T47D (cell line): Measurements from ENCODE around the gene ZNRF3.
A peak's percentile ranks its signal among the peaks of the same experiment; 100 is the strongest.
"Not testable (repeated sequence)": the region's sequence is repeated elsewhere in the genome, so short reads cannot be mapped to it uniquely, and the experiment has no call there.

ENCODE experiments used
- DNase-seq, 2 experiments: peaks; one replicate each; pipeline versions ENCODE4 v3.0.0 to v3.0.0-alpha.2; 2011 to 2012; ENCODE audit warnings: low read depth in 1 of 2, low spot score in 1 of 2
- JUND ChIP-seq: IDR thresholded peaks from 2 replicates; pipeline ENCODE4 v1.6.1; 2012; ENCODE audit warnings: low read depth
- in situ Hi-C: cut with HindIII; loops from 2 replicates; pipeline ENCODE4 v1.10.0; 2016; ENCODE audit warnings: low sequenced_read_pairs, low pct_unique_long_range_greater_than_20kb

Gene ZNRF3

DNA sequence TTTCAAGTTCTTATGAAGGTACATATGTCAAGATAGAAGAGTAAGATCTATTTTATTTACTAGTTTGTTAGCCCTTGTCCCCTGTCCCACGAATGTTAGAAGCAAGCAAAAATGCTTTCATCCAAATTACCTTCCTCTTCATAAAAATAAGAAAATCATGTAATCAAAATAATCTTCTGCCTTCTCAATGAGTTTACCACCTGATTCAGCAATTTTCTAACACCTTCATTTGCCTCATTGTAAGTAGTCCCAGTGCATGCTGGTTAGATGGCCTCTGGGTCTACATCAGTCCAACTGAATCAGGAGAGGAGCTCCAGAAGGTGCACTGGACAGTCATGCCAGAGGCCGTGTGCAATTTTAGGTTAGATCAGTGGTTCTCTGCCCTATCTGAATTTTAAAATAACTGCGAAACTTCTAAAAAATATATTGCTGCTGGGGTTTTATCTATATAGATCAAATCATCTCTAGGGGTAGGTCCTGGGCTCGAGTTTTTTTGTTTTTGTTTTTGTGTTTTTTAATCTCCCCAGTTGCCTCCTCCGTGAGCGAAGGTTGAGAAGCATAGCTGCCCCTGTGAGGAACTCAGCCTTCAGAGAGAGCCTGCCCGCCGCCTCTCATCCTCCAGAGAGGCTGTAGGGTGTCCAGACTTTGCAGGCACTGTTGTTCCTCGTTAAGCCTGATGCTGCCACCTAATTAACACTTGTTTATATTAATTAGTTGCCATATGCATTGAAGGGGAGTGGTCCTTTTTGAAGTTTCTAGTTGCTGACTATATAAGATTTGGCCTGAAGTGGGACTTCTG lies 146.0 kb downstream of the ZNRF3 start:
- TF ChIP-seq JUND, result no peak
- in situ Hi-C loops, result no loop called here
- DNase-seq, result no peak

DNA sequence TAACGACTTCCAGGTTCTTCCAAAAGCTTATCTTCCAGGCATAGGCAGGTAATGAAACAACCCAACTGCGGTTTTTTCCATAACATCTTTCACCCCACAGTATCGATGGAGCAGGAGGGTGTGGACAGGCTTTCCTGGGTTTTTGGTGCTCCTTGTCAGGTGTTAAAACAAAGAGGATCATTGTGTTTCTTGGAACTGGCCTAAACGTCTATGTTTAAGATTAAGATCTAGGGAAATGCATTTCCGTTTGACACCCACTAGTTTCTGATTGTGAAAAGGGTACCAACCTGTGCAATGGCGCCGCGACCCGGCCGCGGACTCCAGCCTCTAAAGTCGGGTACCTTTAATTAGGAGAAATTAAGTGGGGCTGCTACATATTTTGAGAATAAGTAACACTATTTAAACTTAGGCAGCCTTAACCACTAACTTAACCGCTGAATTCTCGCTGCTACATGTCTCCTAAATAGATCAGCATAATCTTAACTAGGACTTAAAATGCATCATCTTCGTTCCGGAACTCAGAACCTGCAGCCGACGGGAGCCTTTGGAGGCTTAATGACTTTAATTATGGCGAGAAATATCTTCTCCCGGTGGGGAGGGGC lies 146.7 kb downstream of the ZNRF3 start:
- no peak for DNase-seq
- in situ Hi-C loops, result no loop called here
- no peak for TF ChIP-seq JUND

DNA sequence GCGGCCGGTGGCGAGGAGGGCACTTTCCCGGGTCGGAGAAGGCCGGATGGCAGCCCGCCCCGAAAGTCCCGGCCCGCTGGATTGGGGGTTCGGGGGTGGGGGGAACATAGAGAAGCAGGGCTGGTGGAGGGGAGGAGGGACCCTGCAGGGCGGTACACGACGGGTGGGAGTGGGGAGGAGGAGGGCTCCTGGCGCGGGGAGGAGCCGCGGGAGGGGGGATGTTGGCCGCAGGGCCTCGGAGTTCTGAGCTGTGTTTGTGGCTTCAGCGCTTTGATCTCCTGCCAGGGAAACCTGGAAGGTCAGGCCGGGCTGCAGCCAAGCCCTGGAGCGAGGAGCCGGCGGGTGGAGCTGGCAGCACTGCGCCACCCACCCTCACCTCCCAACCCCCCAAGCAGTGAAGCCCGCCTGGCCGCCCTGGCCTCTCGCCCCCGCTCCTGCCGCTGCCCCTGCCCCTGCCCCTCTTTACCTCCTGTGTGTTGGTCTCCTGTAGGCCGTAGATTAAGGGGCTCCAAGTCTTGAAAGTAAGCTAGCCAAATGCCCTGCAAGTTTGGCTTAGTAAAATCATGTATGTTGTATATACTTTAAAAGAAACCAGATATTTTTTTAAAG lies 147.3 kb downstream of the ZNRF3 start:
- in situ Hi-C loops, result no loop called here
- TF ChIP-seq JUND, result no peak
- peak in 1 of 2 experiments; percentile 32 for DNase-seq

DNA sequence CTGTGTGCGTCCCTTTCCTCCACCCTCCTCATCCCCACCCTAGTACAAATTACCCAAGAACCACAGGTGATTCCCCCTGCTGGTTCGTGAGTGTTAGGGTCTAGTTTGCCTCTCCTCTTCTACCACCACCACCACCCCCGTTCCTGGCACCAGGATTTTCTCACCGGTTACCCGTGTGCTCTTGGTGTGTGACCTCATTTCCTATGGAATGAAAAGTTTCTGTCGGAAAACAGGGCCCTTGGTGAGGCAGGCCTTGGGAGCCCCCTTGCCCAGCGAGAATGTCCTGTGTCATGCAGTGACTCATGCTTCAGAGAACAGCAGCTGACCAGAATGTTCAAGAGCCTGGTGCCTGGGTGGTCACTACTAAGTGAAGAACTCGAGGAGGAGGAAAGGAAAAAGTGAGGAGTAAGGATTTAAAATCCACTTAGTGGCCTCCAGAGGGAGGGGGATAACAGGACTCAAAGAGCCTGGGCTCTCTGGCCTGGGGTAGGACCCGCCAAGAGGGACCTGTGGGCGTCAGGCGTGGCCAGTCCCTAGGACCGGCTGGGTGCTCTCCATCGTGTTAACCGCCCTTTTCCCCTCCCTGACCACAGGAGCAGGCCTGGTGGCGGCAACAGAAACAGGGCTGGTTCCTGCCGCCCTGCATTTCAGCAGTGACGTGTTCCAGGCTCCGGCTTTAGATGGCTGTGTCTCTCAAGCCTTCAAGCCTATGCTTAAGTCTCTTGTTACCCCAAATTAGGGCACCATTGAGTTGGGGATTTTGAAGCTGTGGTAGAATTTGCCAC lies 148.0 kb downstream of the ZNRF3 start:
- no peak for DNase-seq
- in situ Hi-C loops, result no loop called here
- TF ChIP-seq JUND, result no peak

DNA sequence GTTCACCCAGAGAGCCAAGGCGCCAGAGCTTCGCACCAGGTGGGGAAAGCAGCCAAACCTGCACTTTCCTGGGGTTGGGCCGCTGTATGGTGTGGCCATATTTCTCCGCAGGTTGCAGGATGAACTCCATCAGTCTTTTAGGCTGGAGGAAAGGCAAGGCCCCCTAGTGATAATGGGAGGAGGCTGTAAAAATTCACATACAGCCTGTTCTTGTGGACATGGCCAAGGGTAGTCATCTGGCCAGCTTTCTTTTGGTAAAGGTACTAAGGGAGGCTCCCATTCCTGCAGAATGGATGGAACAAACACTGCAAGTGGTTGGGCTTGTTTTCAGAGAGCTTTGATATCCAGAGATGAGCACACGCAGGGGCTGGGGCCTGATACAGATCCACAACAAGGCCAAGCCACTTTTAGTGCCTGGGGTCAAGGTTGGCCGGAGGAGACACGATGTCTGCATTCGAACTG lies 148.7 kb downstream of the ZNRF3 start:
- no peak for TF ChIP-seq JUND
- in situ Hi-C loops, result no loop called here

DNA sequence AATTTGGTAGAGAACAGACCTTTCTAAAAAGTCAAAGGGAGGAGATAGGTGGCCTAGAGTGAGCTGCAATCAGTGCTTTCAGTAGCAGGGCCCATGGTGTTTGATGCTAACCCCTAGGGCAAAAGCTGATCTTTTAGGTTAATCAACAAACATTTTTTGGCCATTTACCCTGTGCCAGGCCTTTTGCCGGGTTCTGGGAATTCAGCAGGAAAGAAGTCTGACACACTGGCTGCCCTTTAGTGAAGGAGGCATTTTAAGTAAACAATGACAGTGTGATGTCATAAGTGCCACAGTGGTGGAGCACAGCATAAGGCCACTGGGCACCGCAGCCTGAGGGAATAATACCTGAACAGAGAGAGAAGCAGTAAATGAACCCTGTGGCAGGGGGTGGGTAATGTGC lies 149.2 kb downstream of the ZNRF3 start:
- DNase-seq, result peak in 1 of 2 experiments; percentile 39
- in situ Hi-C loops, result no loop called here

More for the DNA sequence above, 148.7 kb downstream of the ZNRF3 start:
- no peak for DNase-seq

GRCh38 chr22:29037340-29037932 lies 154.1 kb downstream of the ZNRF3 start:
- TF ChIP-seq JUND, result no peak
- in situ Hi-C loops, result no loop called here
- DNase-seq, result peak in 1 of 2 experiments; percentile 20

More for the DNA sequence above, 149.2 kb downstream of the ZNRF3 start:
- TF ChIP-seq JUND, result no peak

DNA sequence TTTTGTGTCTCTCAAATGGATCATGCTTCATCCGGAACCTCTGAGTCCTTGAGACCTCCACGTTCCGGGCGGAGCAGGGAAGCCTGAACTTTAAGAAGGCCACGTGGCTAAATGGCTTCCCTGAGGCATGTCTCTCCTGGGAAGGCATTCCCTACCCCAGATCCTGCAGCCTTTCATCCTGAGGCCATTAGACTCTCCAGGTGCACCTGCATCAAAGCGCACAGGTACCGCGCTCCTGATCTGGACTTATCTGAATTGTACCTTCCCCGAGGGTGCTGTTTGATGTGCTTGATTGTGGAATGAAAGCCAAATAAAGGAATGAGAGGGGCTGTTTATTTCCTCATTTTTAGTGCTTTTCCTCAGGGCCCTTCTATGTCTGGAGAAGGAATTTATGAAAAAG lies 155.8 kb downstream of the ZNRF3 start:
- in situ Hi-C loops, result no loop called here
- DNase-seq, result no peak
- no peak for TF ChIP-seq JUND

- in situ Hi-C loops, DNase-seq: not testable (repeated sequence)
These were observed 156.3 kb downstream of the ZNRF3 start for GRCh38 chr22:29039684-29040083.

GRCh38 chr22:29040385-29041275 lies 157.3 kb downstream of the ZNRF3 start:
- in situ Hi-C loops, result no loop called here
- peak in 1 of 2 experiments; percentile 75 for DNase-seq
- TF ChIP-seq JUND, result no peak

DNA sequence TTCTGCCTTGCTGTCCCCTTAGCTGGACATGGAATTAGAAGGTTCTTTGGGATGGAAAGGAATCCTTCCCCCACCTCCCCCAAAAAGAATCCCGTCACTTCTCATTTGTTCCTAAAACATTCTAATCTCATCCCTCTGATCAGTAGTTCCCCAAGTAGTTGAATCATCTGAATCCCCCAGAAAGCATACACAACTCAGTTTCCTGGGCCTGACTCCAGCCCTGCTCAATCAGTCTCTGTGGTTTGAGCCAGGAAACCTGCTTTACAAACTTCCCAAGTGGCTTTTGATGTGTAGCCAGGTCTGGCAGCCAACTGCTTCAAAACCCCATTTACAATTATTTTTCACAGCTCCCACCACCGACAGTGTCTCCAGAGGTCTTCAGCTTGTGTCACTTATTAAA lies 158.0 kb downstream of the ZNRF3 start:
- DNase-seq, result no peak
- in situ Hi-C loops, result no loop called here
- no peak for TF ChIP-seq JUND
